Subcutaneous abdominal adipose tissue (tissue), 5 donors: ENCODE results near the gene SLC9A5.

Experiments
- H3K27ac ChIP-seq: one replicate; pipeline ENCODE4 v1.7.0; 2013; ENCODE audit warnings: low read depth, mild to moderate bottlenecking, inconsistent platforms, low read length, moderate library complexity
- H3K27me3 ChIP-seq, 5 donors: one replicate each; pipeline ENCODE4 v1.7.0; 2013; ENCODE audit warnings: low read length in 5 of 5, inconsistent platforms in 1 of 5; ENCODE audit not compliant: control insufficient read depth in 5 of 5, insufficient read depth in 4 of 5
- H3K36me3 ChIP-seq, 5 donors: one replicate each; pipeline ENCODE4 v1.7.0; 2013; ENCODE audit warnings: low read length in 5 of 5; ENCODE audit not compliant: control insufficient read depth in 5 of 5, insufficient read depth in 5 of 5
- H3K4me1 ChIP-seq, 5 donors: one replicate each; pipeline ENCODE4 v1.7.0; 2013; ENCODE audit warnings: low read length in 5 of 5, mild to moderate bottlenecking in 3 of 5, moderate library complexity in 1 of 5; ENCODE audit not compliant: control insufficient read depth in 5 of 5, insufficient read depth in 5 of 5
- H3K4me3 ChIP-seq, 5 donors: one replicate each; pipeline ENCODE4 v1.7.0; 2013; ENCODE audit warnings: low read length in 5 of 5, low read depth in 1 of 5
- H3K9ac ChIP-seq, 5 donors: one replicate each; pipeline ENCODE4 v1.7.0; 2013; ENCODE audit warnings: low read length in 5 of 5, mild to moderate bottlenecking in 4 of 5, moderate library complexity in 3 of 5
- H3K9me3 ChIP-seq, 5 donors: one replicate each; pipeline ENCODE4 v1.7.0; 2013; ENCODE audit warnings: low read length in 5 of 5; ENCODE audit not compliant: control insufficient read depth in 5 of 5
- donor health status: healthy.
- donor health status: healthy.
- donor health status: healthy.
- donor health status: healthy.
- donor health status: healthy.

The SLC9A5 gene

GRCh38 chr16:67238278-67238575, 10.6 kb upstream of the SLC9A5 start:
- Histone ChIP-seq H3K4me3 (no peak overlapping the region), H3K4me1 (peaks cover 14 to 38% (median 33%) of the 10 kb centered on the region in 5 donors), H3K9me3 (no peaks in the 10 kb centered on the region), H3K27ac (no peak overlapping the region), H3K36me3 (peaks cover 0 to 67% (median 58%) of the 10 kb centered on the region in 5 donors), H3K27me3 (no peaks in the 10 kb centered on the region), H3K9ac (no peak overlapping the region)

DNA sequence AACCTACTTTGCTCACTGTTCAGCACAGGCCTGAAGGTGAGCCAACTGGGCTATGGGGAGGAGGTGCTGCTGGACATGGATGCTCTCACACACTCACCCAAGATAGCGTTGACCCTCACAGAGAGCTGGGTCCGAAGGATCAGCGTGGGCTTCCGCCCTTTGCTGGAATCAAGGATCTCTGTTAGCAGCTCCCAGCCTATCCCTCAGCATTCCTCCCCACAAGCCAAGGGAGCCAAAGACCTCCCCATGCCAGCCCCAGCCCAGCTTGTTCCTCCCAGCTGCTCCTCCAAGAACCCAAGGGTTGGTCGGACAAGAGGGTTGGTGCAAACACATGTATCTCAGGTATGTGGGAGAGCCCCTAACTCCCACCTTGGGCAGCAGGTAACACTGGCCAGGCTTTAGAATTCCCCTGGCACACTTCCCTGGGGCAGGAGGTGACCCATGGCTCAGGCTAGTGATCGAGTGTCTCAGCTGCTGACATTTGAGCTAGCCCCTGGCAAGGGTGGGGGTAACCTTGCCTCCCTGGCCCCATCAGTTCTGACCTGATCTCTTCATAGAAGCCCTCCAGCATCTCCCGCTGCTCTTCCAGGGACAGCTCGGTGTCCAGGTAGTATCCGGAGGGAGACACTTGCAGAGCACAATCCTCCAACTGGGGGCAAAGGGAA, 9.8 kb upstream of the SLC9A5 start:
- H3K4me1 ChIP-seq: peaks cover 18 to 46% (median 40%) of the 10 kb centered on the region in 5 donors
- no peak overlapping the region for H3K9ac ChIP-seq
- peaks cover 0 to 61% (median 53%) of the 10 kb centered on the region in 5 donors for H3K36me3 ChIP-seq
- H3K4me3 ChIP-seq: no peak overlapping the region
- no peak overlapping the region for H3K27ac ChIP-seq
- no peaks in the 10 kb centered on the region for H3K9me3 ChIP-seq
- H3K27me3 ChIP-seq: no peaks in the 10 kb centered on the region

DNA sequence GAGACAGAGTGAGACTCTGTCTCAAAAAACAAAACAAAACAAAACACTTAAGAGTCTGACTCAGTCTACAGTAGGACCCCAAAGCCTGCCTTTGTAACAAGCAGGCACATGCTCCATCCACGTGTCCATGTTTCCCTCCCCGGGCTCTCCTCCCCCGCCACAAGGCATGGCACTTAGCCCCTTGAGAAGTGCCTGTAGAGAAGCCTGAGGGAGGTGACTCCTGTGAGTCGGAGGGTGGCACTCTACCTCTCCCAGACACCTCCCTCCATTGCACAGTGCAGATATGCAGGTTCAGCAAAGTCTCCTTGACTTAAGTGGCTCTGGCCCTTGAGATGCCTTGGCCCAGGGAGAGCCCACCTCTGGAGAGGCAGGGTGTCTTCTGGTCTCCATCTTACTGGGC, 8.3 kb upstream of the SLC9A5 start:
- H3K36me3 ChIP-seq: peaks cover 0 to 45% (median 41%) of the 10 kb centered on the region in 5 donors
- no peaks in the 10 kb centered on the region for H3K9me3 ChIP-seq
- H3K9ac ChIP-seq: no peak overlapping the region
- H3K4me3 ChIP-seq: no peak overlapping the region
- no peaks in the 10 kb centered on the region for H3K27me3 ChIP-seq
- H3K27ac ChIP-seq: peak overlapping the region; percentile 48
- peaks cover 31 to 61% (median 55%) of the 10 kb centered on the region in 5 donors for H3K4me1 ChIP-seq

DNA sequence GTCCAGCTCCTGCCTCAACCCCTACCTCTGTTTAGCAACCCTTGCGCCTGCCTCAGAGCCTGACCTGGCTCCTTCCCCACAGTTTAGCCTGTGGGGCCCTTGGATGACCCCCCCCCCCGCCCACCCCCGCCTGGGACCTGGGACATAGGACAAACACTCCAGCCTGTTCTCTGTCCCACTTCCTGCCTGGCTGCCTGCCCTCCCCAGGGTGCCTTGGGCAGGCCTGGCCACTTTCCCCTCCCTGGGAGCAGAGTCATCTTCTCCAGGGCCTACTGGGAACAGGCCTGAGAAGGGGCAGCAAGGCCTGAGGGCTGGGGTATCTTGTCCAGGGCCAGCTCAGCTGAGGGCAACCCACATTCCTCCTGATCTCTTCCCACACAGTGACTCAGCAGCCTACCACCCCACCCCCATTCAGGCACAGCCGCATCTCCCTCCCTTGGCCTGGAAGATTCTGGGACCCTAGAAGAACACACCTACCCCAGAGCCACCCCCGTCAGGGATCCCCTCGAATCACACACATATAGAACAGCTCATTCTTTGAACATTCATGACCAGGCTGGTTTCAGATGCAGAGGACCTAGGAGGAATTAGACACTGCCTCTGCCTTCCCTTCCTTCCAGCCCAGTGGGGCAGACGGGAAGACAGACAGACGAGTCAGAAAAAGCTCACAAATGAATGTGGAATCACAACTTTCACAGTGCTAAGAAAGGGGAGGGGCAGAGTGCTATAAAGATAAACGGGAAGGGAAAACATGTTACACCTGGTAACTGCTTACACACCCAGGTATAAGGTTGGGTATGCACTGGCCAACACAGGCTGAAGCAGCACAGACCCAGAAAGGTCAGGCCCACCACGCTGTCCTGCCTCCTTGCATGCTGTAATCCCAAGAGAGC, 7.5 kb upstream of the SLC9A5 start:
- Histone ChIP-seq H3K36me3 (peaks cover 0 to 38% (median 34%) of the 10 kb centered on the region in 5 donors), H3K9me3 (no peaks in the 10 kb centered on the region), H3K9ac (peak overlapping the region in 4 of 5 donors; percentile 4 to 84 (median 40)), H3K4me1 (peaks cover 31 to 69% (median 61%) of the 10 kb centered on the region in 5 donors), H3K27me3 (no peaks in the 10 kb centered on the region), H3K27ac (peak overlapping the region; percentile 89), H3K4me3 (no peak overlapping the region)

GRCh38 chr16:67242138-67242730, 6.5 kb upstream of the SLC9A5 start:
- Histone ChIP-seq H3K36me3 (peaks cover 0 to 29% (median 27%) of the 10 kb centered on the region in 5 donors), H3K27me3 (no peaks in the 10 kb centered on the region), H3K9me3 (no peaks in the 10 kb centered on the region), H3K27ac (peak overlapping the region; percentile 89), H3K4me3 (no peak overlapping the region), H3K4me1 (peaks cover 31 to 78% (median 65%) of the 10 kb centered on the region in 5 donors), H3K9ac (peak overlapping the region in 2 of 5 donors; percentile 15 to 48)

DNA sequence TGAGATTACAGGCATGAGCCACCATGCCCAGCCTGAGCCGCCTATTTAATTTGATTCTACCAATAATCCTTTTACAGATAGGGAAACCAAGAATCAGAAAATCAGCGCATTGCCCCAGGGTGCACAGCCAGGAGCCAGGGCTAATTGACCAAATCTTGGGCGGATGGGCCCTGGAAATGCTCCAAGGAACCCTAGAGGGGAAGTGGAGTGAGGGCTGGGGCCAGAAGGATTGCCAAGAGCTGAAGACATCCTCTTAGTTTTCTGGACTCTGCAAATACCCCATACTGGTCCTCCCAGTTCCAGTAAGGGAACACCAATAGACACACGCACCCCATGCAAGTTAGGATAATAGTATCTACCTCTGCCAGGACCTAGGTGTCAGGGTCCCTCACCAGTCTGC, 5.3 kb upstream of the SLC9A5 start:
- no peaks in the 10 kb centered on the region for H3K27me3 ChIP-seq
- peak overlapping the region; percentile 97 for H3K27ac ChIP-seq
- peaks cover 37 to 89% (median 76%) of the 10 kb centered on the region in 5 donors for H3K4me1 ChIP-seq
- peak overlapping the region in 3 of 5 donors; percentile 12 to 44 (median 25) for H3K4me3 ChIP-seq
- peaks cover 0 to 17% (median 14%) of the 10 kb centered on the region in 5 donors for H3K36me3 ChIP-seq
- H3K9ac ChIP-seq: peak overlapping the region in 4 of 5 donors; percentile 35 to 62 (median 60)
- no peaks in the 10 kb centered on the region for H3K9me3 ChIP-seq

GRCh38 chr16:67244387-67245185, 4.2 kb upstream of the SLC9A5 start:
- peak overlapping the region in 4 of 5 donors; percentile 48 to 75 (median 62) for H3K9ac ChIP-seq
- H3K4me3 ChIP-seq: peak overlapping the region in 4 of 5 donors; percentile 29 to 91 (median 80)
- peak overlapping the region; percentile 97 for H3K27ac ChIP-seq
- H3K36me3 ChIP-seq: peaks cover 0 to 6% (median 3%) of the 10 kb centered on the region in 5 donors
- no peaks in the 10 kb centered on the region for H3K9me3 ChIP-seq
- peaks cover 0 to 4% (median 0%) of the 10 kb centered on the region in 5 donors for H3K27me3 ChIP-seq
- peaks cover 37 to 95% (median 87%) of the 10 kb centered on the region in 5 donors for H3K4me1 ChIP-seq

GRCh38 chr16:67245186-67245585, 3.6 kb upstream of the SLC9A5 start:
- no peaks in the 10 kb centered on the region for H3K9me3 ChIP-seq
- peak overlapping the region; percentile 79 to 91 (median 85) for H3K4me3 ChIP-seq
- H3K9ac ChIP-seq: peak overlapping the region in 4 of 5 donors; percentile 48 to 83 (median 50)
- peak overlapping the region; percentile 97 for H3K27ac ChIP-seq
- H3K4me1 ChIP-seq: peaks cover 37 to 89% (median 86%) of the 10 kb centered on the region in 5 donors
- peaks cover 0 to 8% (median 0%) of the 10 kb centered on the region in 5 donors for H3K27me3 ChIP-seq
- peaks cover 0 to 2% (median 0%) of the 10 kb centered on the region in 5 donors for H3K36me3 ChIP-seq

- H3K4me3 ChIP-seq: peak overlapping the region; percentile 79 to 91 (median 85)
- peak overlapping the region; percentile 26 to 83 (median 81) for H3K9ac ChIP-seq
These were observed 3.1 kb upstream of the SLC9A5 start for GRCh38 chr16:67245674-67246080.

More at GRCh38 chr16:67245674-67246080, 3.1 kb upstream of the SLC9A5 start:
- no peaks in the 10 kb centered on the region for H3K9me3 ChIP-seq
- peaks cover 0 to 8% (median 0%) of the 10 kb centered on the region in 5 donors for H3K27me3 ChIP-seq
- H3K4me1 ChIP-seq: peaks cover 33 to 84% (median 81%) of the 10 kb centered on the region in 5 donors
- peaks cover 0 to 1% (median 0%) of the 10 kb centered on the region in 5 donors for H3K36me3 ChIP-seq
- peak overlapping the region; percentile 97 for H3K27ac ChIP-seq
